Muscle layer of duodenum (tissue), 2 donors: Measurements from ENCODE around the gene DIP2A.

ENCODE experiments used
- H3K27ac ChIP-seq: one replicate; pipeline ENCODE4 v1.7.0; 2013; ENCODE audit warnings: mild to moderate bottlenecking, low read length
- H3K27me3 ChIP-seq: one replicate; pipeline ENCODE4 v1.7.0; 2013; ENCODE audit warnings: low read depth, mild to moderate bottlenecking, control low read depth, low read length
- H3K36me3 ChIP-seq, 2 donors: one replicate each; pipeline ENCODE4 v1.7.0; 2013; ENCODE audit warnings: low read length in 2 of 2, control low read depth in 1 of 2, mild to moderate bottlenecking in 1 of 2; ENCODE audit not compliant: insufficient read depth in 2 of 2, control insufficient read depth in 1 of 2
- H3K4me1 ChIP-seq, 2 donors: one replicate each; pipeline ENCODE4 v1.7.0; 2013; ENCODE audit warnings: low read length in 2 of 2, mild to moderate bottlenecking in 2 of 2, control low read depth in 1 of 2, moderate library complexity in 1 of 2; ENCODE audit not compliant: insufficient read depth in 2 of 2, control insufficient read depth in 1 of 2
- H3K4me3 ChIP-seq, 2 donors: one replicate each; pipeline ENCODE4 v1.7.0; 2013; ENCODE audit warnings: low read length in 2 of 2, low read depth in 1 of 2, mild to moderate bottlenecking in 1 of 2
- H3K9me3 ChIP-seq, 2 donors: one replicate each; pipeline ENCODE4 v1.7.0; 2013; ENCODE audit warnings: low read length in 2 of 2, control low read depth in 1 of 2, mild to moderate bottlenecking in 1 of 2; ENCODE audit not compliant: control insufficient read depth in 1 of 2
- donor health status: healthy.

Gene DIP2A

GRCh38 chr21:46604975-46605766 is 146.5 kb downstream of the DIP2A start, which contains the start of gene S100B:
TSS of gene S100B (minus strand) at chr21:46605082. CDS start at chr21:46602415, 2,667 bp downstream.
- H3K27me3 ChIP-seq: no peaks in the 10 kb centered on the region
- H3K27ac ChIP-seq: peak within 1 kb of the TSS; percentile 10
- H3K36me3 ChIP-seq: no peaks in the 10 kb centered on the region
- H3K4me3 ChIP-seq: peak within 1 kb of the TSS in 1 of 2 donors; percentile 34
- H3K4me1 ChIP-seq: no peaks in the 10 kb centered on the region
- H3K9me3 ChIP-seq: peaks cover 0 to under 1% of the 10 kb centered on the region in 2 donors

- Histone ChIP-seq H3K9me3 (peaks cover 3 to 8% of the 10 kb centered on the region in 2 donors), H3K4me1 (no peaks in the 10 kb centered on the region), H3K27me3 (no peaks in the 10 kb centered on the region), H3K36me3 (no peaks in the 10 kb centered on the region), H3K4me3 (no peak overlapping the region), H3K27ac (peak overlapping the region; percentile 10)
Measured at GRCh38 chr21:46605767-46606426, 147.2 kb downstream of the DIP2A start.

DNA sequence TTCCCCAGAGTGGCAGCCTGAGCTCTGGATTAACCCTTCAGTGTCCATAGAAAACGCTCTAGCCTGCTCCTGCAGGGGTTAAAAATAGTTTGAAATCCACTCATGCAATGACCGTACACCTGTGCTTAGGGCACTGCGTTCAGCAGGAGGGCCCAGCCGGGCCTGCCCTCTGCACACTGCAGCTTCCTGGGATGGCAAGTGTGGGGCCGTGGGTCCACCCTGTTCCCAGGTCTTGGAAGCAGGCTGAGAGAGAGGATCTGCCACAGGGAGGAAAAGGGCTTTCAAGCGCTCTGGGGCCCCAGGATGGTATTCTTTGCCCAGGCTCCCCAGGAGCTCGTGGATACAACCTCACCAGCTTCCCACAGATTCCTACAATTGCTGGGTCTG is 147.7 kb downstream of the DIP2A start:
- Histone ChIP-seq H3K27me3 (no peaks in the 10 kb centered on the region), H3K4me1 (no peaks in the 10 kb centered on the region), H3K27ac (no peak overlapping the region)

DNA sequence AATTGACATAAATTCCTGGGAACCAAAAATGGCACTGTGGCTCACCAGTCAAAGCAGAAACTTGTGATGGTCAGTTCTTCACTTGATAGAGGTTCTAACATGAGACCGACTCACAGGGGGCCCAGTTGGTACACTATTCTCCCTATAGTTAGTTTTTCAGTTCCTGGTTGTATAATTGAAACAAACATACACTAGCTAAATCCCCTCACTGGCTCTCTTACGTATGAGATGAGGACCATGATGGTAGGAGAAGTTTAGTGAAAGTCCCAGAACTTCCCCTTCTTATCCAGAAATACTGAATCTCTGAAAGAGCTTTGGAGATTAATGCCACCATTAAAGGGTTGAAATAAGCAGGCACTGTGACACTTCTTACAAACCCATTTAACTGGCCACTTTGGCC is 148.9 kb downstream of the DIP2A start:
- Histone ChIP-seq H3K36me3 (no peaks in the 10 kb centered on the region), H3K27ac (no peak overlapping the region)

More for the DNA sequence above, 147.7 kb downstream of the DIP2A start:
- Histone ChIP-seq H3K36me3 (no peaks in the 10 kb centered on the region), H3K9me3 (peaks cover 3 to 8% of the 10 kb centered on the region in 2 donors), H3K4me3 (no peak overlapping the region)

DNA sequence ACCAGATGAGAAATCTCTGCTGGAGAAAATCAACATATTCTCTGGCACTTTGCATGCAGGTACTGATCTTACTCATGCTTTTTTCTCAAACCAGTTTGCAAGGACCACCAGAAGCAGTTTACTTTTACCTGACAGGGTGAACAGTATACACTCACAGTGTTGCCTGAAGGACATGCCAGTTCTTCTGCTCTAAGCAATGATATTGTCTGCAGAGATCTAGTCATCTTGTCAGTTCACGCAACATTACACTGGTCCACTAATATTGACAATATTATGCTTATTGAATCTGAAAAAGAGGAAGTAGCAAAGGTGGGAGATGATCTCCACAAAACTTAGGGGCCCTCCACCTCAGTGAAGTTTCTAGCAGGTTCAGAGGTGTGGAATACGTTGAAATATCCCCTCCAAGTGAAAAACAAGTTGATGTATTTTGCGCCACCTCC is 150.0 kb downstream of the DIP2A start:
- H3K9me3 ChIP-seq: peaks cover 3 to 8% of the 10 kb centered on the region in 2 donors
- no peak overlapping the region for H3K4me3 ChIP-seq
- no peaks in the 10 kb centered on the region for H3K36me3 ChIP-seq
- H3K27me3 ChIP-seq: no peaks in the 10 kb centered on the region
- H3K27ac ChIP-seq: no peak overlapping the region
- no peaks in the 10 kb centered on the region for H3K4me1 ChIP-seq

More for the DNA sequence above, 148.9 kb downstream of the DIP2A start:
- Histone ChIP-seq H3K9me3 (peaks cover 3 to 8% of the 10 kb centered on the region in 2 donors), H3K27me3 (no peaks in the 10 kb centered on the region), H3K4me3 (no peak overlapping the region), H3K4me1 (no peaks in the 10 kb centered on the region)

- Histone ChIP-seq H3K27me3 (no peaks in the 10 kb centered on the region), H3K9me3 (peaks cover 3 to 8% of the 10 kb centered on the region in 2 donors), H3K27ac (no peak overlapping the region), H3K4me3 (no peak overlapping the region), H3K36me3 (no peaks in the 10 kb centered on the region), H3K4me1 (no peaks in the 10 kb centered on the region)
Measured at GRCh38 chr21:46610018-46610701, 151.5 kb downstream of the DIP2A start.

DNA sequence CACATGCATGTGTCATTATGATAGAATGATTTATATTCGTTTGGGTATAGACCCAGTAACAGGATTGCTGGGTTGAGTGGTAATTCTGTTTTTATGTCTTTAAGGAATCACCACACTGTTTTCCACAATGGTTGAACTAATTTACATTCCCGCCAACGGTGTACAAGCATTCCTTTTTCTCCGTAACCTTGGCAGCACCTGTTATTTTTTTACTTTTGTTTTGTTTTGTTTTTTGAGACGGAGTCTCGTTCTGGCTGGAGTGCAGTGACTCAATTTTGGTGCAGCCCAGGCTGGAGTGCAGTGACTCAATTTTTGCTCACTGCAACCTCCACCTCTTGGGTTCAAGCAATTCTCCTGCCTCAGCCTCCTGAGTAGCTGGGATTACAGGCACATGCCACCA is 154.7 kb downstream of the DIP2A start:
- H3K27ac ChIP-seq: no peak overlapping the region
- no peaks in the 10 kb centered on the region for H3K27me3 ChIP-seq
- H3K36me3 ChIP-seq: no peaks in the 10 kb centered on the region
- H3K4me3 ChIP-seq: no peak overlapping the region
- peaks cover 3 to 8% of the 10 kb centered on the region in 2 donors for H3K9me3 ChIP-seq
- H3K4me1 ChIP-seq: no peaks in the 10 kb centered on the region

GRCh38 chr21:46616050-46616449 is 157.4 kb downstream of the DIP2A start:
- H3K27ac ChIP-seq: no peak overlapping the region
- H3K9me3 ChIP-seq: no peaks in the 10 kb centered on the region
- no peaks in the 10 kb centered on the region for H3K36me3 ChIP-seq
- peaks cover 0 to 4% of the 10 kb centered on the region in 2 donors for H3K4me1 ChIP-seq
- H3K4me3 ChIP-seq: no peak overlapping the region
- H3K27me3 ChIP-seq: no peaks in the 10 kb centered on the region

DNA sequence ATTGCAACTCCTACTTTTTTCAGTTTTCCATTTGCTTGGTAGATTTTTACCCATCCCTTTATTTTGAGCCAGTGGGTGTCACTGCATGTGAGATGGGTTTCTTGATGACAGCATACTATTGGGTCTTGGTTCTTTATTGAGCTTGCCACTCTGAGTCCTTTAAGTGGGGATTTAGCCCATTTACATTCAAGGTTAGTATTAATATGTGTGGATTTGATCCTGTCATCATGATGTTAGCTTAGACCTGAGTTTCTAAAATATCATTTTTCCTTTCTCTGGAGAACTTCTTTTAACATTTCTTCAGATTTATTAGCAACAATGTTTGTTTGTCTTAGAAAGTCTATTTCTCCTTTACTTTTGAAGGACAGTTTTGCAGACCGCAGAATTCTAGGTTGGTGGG is 158.0 kb downstream of the DIP2A start:
- no peaks in the 10 kb centered on the region for H3K9me3 ChIP-seq
- no peaks in the 10 kb centered on the region for H3K36me3 ChIP-seq
- no peaks in the 10 kb centered on the region for H3K27me3 ChIP-seq
- no peak overlapping the region for H3K27ac ChIP-seq
- H3K4me3 ChIP-seq: no peak overlapping the region
- peaks cover 0 to 6% of the 10 kb centered on the region in 2 donors for H3K4me1 ChIP-seq

GRCh38 chr21:46617267-46618051 is 158.8 kb downstream of the DIP2A start:
- H3K36me3 ChIP-seq: no peaks in the 10 kb centered on the region
- no peak overlapping the region for H3K4me3 ChIP-seq
- H3K4me1 ChIP-seq: peaks cover 0 to 10% of the 10 kb centered on the region in 2 donors
- no peaks in the 10 kb centered on the region for H3K27me3 ChIP-seq
- H3K9me3 ChIP-seq: no peaks in the 10 kb centered on the region
- H3K27ac ChIP-seq: no peak overlapping the region
